K562 treated with DMSO at 1 percent for 4 hours (cell line): ENCODE results near the gene PRDX1. TPM values are rescaled to one million over a fixed set of nuclear protein-coding genes. Genes with fewer than 3 reads are reported as not detected.

ENCODE experiments used
- total RNA-seq: library from RNA; unstranded; fragments of 300-600 nt; gene quantifications from 2 replicates; pipeline ENCODE4 v1.2.3, GENCODE V29; 2022; ENCODE audit not compliant: insufficient read depth

PRDX1 gene
- total RNA-seq, result 755 and 873 TPM in 2 replicates

DNA sequence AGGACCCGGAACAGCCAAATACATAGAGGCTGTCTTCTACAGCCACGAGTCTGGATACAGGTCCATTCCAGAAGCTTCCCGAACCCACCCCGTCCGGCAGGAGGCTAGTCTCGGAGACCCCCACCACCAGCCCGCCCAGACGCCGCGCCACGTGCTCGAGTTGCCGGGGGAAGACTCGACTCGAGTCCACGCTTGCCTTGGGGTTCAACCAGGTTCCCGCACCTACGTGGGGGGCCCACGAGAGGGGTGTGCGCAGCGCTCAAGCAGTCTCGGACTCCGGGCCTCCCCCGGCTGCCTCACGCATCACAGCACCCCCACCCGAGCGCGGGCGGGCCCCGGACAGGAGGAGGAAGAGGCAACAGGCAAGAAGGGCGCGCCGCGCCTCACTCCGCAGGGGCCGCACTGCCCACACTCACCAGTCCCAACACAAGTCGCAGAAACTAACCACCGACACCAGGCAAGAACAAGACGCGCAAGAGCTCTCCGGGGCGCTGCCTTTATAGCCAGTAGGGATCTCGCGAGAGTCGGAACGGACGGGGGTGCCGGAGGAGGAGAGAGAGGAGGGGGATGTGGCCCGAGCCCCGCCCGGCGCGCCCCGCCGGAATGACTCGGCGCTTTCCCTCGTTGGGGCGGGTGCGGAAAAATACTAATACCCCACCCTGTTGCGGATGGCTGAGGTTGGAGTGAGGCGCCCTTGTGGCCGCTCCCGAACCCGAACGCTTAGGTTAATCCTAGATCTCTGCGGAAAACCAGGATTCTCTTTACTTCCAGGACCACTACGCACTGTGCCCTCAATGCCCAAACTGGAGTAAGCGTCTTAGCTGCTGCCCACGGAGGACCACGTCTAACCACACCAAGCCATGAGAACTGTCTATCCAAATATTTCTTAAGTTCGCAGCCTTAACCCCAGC, at the start of gene PRDX1:
Gene PRDX1 (minus strand): TSS at position 472 of the 911 bp plus-strand sequence. CDS start 2,841 bp downstream, outside the sequence.

DNA sequence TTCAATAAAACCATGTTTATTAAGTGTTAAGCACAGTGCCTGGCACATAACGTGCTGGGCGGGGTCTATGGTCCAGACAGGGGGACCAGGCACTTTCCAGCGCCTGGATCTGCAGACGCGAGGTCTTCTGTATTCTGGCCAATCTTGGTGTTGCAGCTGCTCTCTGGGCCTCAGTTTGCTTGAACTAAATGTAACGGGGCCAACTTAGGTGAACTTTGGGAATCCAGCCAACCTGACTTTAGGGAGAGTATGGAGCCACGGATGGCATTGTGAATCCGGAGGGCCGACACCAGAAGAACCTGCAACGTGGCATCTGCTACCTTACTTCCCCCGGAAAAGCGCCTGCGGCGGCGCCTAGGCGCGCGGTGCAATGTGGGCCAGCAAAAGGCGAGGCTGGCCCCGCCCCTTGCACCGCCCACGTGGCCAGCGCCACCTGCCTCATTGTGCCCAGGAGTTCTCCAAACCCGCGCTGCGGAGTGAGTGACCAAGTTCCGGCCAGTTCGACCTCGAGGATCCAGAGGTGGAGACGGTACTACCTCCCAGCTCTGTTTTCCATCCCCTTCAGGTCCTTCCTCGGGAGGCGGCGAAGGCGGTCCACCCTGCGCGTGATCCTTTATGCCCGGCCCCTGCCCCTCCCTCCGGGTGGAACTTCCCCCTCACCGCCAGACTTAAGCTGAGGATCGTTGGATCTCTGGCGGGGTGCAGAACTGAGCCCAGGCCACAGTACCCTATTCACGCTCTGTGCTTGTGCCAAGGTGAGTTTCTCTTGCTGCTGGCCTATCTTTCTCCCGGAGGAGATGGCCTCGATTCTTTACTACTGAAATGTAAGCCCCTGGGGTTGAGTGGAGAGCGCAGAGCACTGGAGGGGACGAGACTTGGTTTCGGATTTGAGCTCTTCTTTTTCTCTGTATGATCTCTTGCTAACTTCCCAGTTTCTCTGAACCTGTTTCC, 29.0 kb upstream of the PRDX1 start, which contains the start of gene AKR1A1:
Gene AKR1A1 (plus strand): TSS at position 426 of the 951 bp plus-strand sequence. CDS start 10,969 bp downstream, outside the sequence.

DNA sequence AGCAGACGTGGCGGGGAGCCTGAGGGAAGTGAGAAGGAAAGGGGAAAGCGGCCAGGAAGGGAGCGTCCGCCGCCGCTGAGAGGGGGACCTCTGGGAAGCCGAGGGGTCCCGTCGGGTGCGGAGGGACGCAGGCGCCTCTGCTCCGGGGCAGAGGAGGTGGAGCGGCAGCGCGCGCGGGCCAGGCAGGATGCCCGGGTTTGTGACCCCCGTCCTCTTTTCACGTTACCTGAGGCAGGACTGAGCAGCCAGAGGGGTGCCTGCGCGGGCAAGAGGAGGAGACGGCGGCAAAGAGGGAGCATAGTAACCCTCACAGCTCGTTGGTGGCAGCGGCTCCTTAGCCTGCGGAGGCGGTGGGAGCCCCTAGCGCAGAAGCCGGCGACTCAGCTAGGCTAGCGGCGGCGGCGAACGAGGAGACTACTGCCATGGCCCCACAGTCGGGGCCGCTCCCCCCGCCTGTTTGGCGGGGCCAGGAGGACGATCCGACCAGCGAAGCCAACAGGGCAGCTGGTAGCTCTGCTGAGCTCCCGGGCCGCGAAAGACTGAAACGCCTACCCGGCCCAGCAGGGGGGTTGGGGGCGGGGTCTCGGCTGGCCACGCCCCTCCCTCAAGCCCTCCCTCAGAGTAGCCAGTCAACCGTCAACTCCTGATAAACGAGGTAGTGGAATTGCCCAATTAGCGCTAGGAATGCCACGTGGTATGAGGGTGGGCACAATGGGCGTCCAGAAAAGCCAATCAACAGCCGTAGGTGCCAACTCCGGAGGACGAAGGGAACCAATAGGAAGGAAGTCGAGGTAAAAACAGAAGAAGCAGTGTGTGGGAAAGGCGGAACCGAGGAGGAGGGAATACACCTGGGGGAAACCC, 30.8 kb downstream of the PRDX1 start, which contains the start of gene TESK2:
Gene TESK2 (minus strand): TSS at position 538 of the 861 bp plus-strand sequence. CDS start 33,378 bp downstream, outside the sequence.

Other genes with a start within 250 kb of the PRDX1 start
- gene HPDL, start 195.0 kb downstream of the PRDX1 start, total RNA-seq, result 0.94 TPM in 1 of 2 replicates, not detected in the other
- 10.5 and 11.0 TPM in 2 replicates for gene TOE1, start 181.7 kb downstream of the PRDX1 start, total RNA-seq
- 27.2 and 30.3 TPM in 2 replicates for gene MUTYH, start 181.4 kb downstream of the PRDX1 start, total RNA-seq
- gene TESK2, start 30.7 kb downstream of the PRDX1 start, total RNA-seq, result 11.1 and 13.9 TPM in 2 replicates
- 6.0 and 8.0 TPM in 2 replicates for gene CCDC163, start 21.8 kb downstream of the PRDX1 start, total RNA-seq
- 1.6 and 2.2 TPM in 2 replicates for gene MMACHC, start 21.6 kb downstream of the PRDX1 start, total RNA-seq
- 246 and 263 TPM in 2 replicates for gene AKR1A1, start 28.9 kb upstream of the PRDX1 start, total RNA-seq
- gene NASP, start 62.2 kb upstream of the PRDX1 start, total RNA-seq, result 280 and 363 TPM in 2 replicates
- 2.9 and 4.0 TPM in 2 replicates for gene CCDC17, start 102.2 kb upstream of the PRDX1 start, total RNA-seq
- gene GPBP1L1, start 164.6 kb upstream of the PRDX1 start, total RNA-seq, result 53.6 and 77.2 TPM in 2 replicates
- 29.9 and 44.9 TPM in 2 replicates for gene TMEM69, start 166.3 kb upstream of the PRDX1 start, total RNA-seq
- gene IPP, start 228.8 kb upstream of the PRDX1 start, total RNA-seq, result 3.5 and 3.8 TPM in 2 replicates